ENCODE results near the gene CD22. TPM values are rescaled to one million over a fixed set of nuclear protein-coding genes. Genes with fewer than 3 reads are reported as not detected.

CD22 gene
- total and polyA plus RNA-seq, 2 of the 8 experiments (the other 6 are each of a cell fraction or from before 2014, with no cell fraction given), result 0.06 to 0.60 TPM

DNA sequence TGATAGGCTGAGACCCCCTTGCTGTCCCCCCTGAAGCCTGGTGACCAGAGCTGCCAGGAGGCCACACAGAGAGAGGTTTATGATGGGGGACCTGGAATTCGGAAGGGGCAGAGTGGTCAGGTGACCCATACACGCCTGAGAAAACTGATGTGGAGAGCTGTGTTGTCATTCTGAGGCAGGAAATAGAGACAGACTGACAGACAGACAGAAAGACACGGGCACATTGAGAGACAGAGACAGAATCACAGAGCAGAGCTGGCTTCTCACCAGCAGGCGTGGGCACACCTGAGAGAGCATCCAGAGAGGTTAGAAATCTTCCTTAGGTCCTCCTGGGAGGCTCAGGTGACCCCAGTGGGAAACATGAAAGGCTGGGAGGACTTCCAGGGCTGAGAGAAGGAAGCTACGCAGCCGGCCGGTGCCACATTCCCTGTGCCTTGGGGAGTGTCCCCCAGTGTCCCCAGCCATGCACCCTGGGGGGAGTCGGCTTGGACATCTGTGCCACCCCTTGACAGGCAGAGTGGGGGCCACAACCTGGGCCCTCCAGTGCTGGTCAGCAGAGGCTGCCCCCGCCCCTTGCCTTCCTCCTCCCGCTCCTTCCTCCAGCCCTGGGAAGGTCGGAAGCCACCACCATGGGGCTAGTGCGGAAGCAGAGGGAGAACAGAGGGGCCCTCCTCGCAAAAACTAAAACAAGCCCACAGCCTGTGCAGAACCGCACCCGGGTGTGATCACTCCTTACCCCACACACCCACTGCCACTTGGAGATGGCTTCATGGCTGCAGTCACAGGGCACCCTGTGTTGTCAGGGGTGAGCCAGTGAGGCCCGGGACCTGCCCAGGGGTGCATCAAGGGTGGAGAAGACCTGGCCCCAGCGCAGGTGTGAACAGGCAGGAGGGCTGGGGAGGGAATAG is 20.9 kb downstream of the CD22 start:
- Histone ChIP-seq H3K9me3 (ENCODE audit: insufficient read depth in 2 of 2, low read depth in 1 of 2, low read length in 1 of 2) (no peaks in the 10 kb centered on the region), H3K23ac (ENCODE audit: insufficient read length) (no peak overlapping the region), H2BK120ac (replicated peaks; ENCODE audit: low read depth, low read length) (no peak overlapping the region), H4K8ac (ENCODE audit: extremely low read depth, insufficient read depth, low read length) (no peak overlapping the region; the same call in 1 of the 2 replicates), H3K36me3 (ENCODE audit: control insufficient read depth in 2 of 4, insufficient read depth in 4 of 4, low read length in 3 of 4) (no peaks in the 10 kb centered on the region), H2BK15ac (ENCODE audit: low read length) (no peak overlapping the region), H3K27ac (ENCODE audit: low read depth, low read length) (no peak overlapping the region), H2AK5ac (ENCODE audit: low read depth, low read length) (no peak overlapping the region), H2AFZ (ENCODE audit: low read length) (no peak overlapping the region), H3K27me3 (replicated peaks in 1 of 4; ENCODE audit: control insufficient read depth in 3 of 4, extremely low read depth in 1 of 4, insufficient read depth in 3 of 4, low read length in 3 of 4) (no peaks in the 10 kb centered on the region), H3K23me2 (ENCODE audit: low read depth, low read length) (no peaks in the 10 kb centered on the region; the same call in 1 of the 2 replicates), H4K20me1 (replicated peaks in 1 of 2; ENCODE audit: control insufficient read depth in 1 of 2, insufficient read depth in 2 of 2, low read length in 2 of 2) (no peaks in the 10 kb centered on the region), H3K4me3 (ENCODE audit: extremely low read depth in 1 of 4, insufficient read depth in 2 of 4, low read depth in 3 of 4, low read length in 4 of 4) (no peak overlapping the region), H3K79me2 (ENCODE audit: control insufficient read depth in 1 of 2, insufficient read depth in 2 of 2, low read length in 2 of 2) (no peaks in the 10 kb centered on the region), H3K18ac (ENCODE audit: extremely low read depth, low read length) (no peak overlapping the region), H3K14ac (ENCODE audit: insufficient read length) (no peak overlapping the region), H2BK20ac (ENCODE audit: low read length) (no peak overlapping the region), H4K5ac (ENCODE audit: insufficient read length, low read depth, low read length) (no peak overlapping the region), H2BK5ac (ENCODE audit: low read depth, low read length) (no peak overlapping the region), H3K4ac (replicated peaks; ENCODE audit: insufficient read length, low read depth, low read length) (no peak overlapping the region), H3K56ac (replicated peaks; ENCODE audit: insufficient read length, low read depth, low read length) (no peak overlapping the region), H3K4me2 (ENCODE audit: insufficient read depth in 1 of 2, low read depth in 2 of 2, low read length in 2 of 2) (no peak overlapping the region), H3K9ac (replicated peaks in 1 of 4; ENCODE audit: extremely low read depth in 1 of 4, low read depth in 3 of 4, low read length in 3 of 4) (no peak overlapping the region), H2BK12ac (ENCODE audit: low read depth, low read length) (no peak overlapping the region), H3K79me1 (ENCODE audit: low read depth, low read length) (no peaks in the 10 kb centered on the region), H3K4me1 (replicated peaks in 1 of 4; ENCODE audit: control insufficient read depth in 3 of 4, insufficient read depth in 4 of 4, low read length in 3 of 4) (peaks cover 0 to 2% (median 0%) of the 10 kb centered on the region in 4 experiments; a peak in 2 of 7 replicates), H4K91ac (replicated peaks; ENCODE audit: insufficient read length, low read length) (no peak overlapping the region)
- ChIA-PET POLR2A (ENCODE audit: partially characterized antibody) (interaction anchor here (0.9 kb wide), 1 partner anchor 147 kb away, joined by 4 read pairs; no protein-coding TSS in a partner anchor), CTCF (ENCODE audit: partially characterized antibody) (interaction anchor here (0.9 to 2.0 kb wide), 7 partner anchors 8 to 294 kb away, joined by 3 to 7 read pairs (median 4); partner anchors contain the start of gene FFAR3)
- WGBS, 2 experiments (ENCODE audit: extremely low coverage in 1 of 2, insufficient coverage in 1 of 2, insufficient read length in 1 of 2, insufficient replicate concordance in 2 of 2, low coverage in 1 of 2, low lambda C conversion rate in 2 of 2, missing lambda C conversion rate in 1 of 2), result 94% methylated on average over 15 of the region's 17 CpGs; no CpG with 5 or more reads in 1 of the 2 experiments
- DNase-seq (ENCODE audit: low read depth in 1 of 2, low spot score in 2 of 2), result peak in 1 of 2 experiments; percentile 34
- no peak for FAIRE-seq
- no peak for TF ChIP-seq BACH1 (IDR thresholded peaks at IDR 0.05; ENCODE audit: low read length)
- no peak for TF ChIP-seq RXRA (IDR thresholded peaks at IDR 0.05; ENCODE audit: insufficient read depth, low read depth, low read length)
- TF ChIP-seq PHF8 (conservative IDR thresholded peaks at IDR 0.05; ENCODE audit: low read depth, low read length), result no peak
- TF ChIP-seq SP2 (IDR thresholded peaks at IDR 0.05; ENCODE audit: low read length), result no peak
- TF ChIP-seq EGR1 (IDR thresholded peaks at IDR 0.05; ENCODE audit: borderline replicate concordance, low read depth, low read length), result no peak
- TF ChIP-seq KDM4A (IDR thresholded peaks at IDR 0.05; ENCODE audit: low read depth, low read length, severe bottlenecking), result no peak
- TF ChIP-seq ASH2L (IDR thresholded peaks at IDR 0.05; ENCODE audit: low read length), result no peak
- no peak for TF ChIP-seq RBBP5 (IDR thresholded peaks at IDR 0.05; ENCODE audit: borderline replicate concordance, low read depth, low read length)
- TF ChIP-seq POLR2AphosphoS5 (IDR thresholded peaks at IDR 0.05; ENCODE audit: low read depth, low read length), result no peak
- no peak for TF ChIP-seq CTBP2 (IDR thresholded peaks at IDR 0.05; ENCODE audit: borderline replicate concordance, insufficient read depth, insufficient read length, low read length)
- TF ChIP-seq GTF2F1 (IDR thresholded peaks at IDR 0.05; ENCODE audit: borderline replicate concordance, low read depth, low read length), result no peak

All from H1 (cell line).